NB4 (cell line): ENCODE measurements around the gene SAP30L.

Experiments
- DNase-seq: peaks from one replicate; pipeline ENCODE4 v3.0.0; 2010; ENCODE audit warnings: low read depth
- H3K4me3 ChIP-seq: one replicate; pipeline ENCODE4 v1.5.1; 2011; ENCODE audit warnings: mild to moderate bottlenecking, low read depth, low read length, moderate library complexity
- MYC ChIP-seq: IDR thresholded peaks from 2 replicates; pipeline ENCODE4 v1.6.1; 2011; ENCODE audit warnings: low read depth, low read length
- POLR2A ChIP-seq: IDR thresholded peaks from 2 replicates; pipeline ENCODE4 v1.6.1; 2011; ENCODE audit warnings: mild to moderate bottlenecking; ENCODE audit not compliant: insufficient read length; ENCODE audit errors: extremely low read depth
- TF ChIP-seq, protein P1 (sequence below): IDR thresholded peaks from one replicate; pipeline ENCODE4 v1.5.1; 2012; ENCODE audit warnings: low read depth, low read length
- TF ChIP-seq, protein P2 (sequence below): IDR thresholded peaks from 2 replicates; pipeline ENCODE4 v1.6.1; 2011; ENCODE audit warnings: low read depth, low read length

The SAP30L gene

GRCh38 chr5:154494036-154494435, 48.2 kb downstream of the SAP30L start:
- TF ChIP-seq, protein P1, sequence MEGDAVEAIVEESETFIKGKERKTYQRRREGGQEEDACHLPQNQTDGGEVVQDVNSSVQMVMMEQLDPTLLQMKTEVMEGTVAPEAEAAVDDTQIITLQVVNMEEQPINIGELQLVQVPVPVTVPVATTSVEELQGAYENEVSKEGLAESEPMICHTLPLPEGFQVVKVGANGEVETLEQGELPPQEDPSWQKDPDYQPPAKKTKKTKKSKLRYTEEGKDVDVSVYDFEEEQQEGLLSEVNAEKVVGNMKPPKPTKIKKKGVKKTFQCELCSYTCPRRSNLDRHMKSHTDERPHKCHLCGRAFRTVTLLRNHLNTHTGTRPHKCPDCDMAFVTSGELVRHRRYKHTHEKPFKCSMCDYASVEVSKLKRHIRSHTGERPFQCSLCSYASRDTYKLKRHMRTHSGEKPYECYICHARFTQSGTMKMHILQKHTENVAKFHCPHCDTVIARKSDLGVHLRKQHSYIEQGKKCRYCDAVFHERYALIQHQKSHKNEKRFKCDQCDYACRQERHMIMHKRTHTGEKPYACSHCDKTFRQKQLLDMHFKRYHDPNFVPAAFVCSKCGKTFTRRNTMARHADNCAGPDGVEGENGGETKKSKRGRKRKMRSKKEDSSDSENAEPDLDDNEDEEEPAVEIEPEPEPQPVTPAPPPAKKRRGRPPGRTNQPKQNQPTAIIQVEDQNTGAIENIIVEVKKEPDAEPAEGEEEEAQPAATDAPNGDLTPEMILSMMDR = no peak
- TF ChIP-seq MYC (no peak), POLR2A (no peak)
- TF ChIP-seq, protein P2, sequence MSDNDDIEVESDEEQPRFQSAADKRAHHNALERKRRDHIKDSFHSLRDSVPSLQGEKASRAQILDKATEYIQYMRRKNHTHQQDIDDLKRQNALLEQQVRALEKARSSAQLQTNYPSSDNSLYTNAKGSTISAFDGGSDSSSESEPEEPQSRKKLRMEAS = no peak
- H3K4me3 ChIP-seq = no peak overlapping the region
- DNase-seq = no peak

GRCh38 chr5:154498591-154498990, 52.8 kb downstream of the SAP30L start:
- TF ChIP-seq MYC (no peak), POLR2A (no peak)
- TF ChIP-seq, protein P1 = no peak
- TF ChIP-seq, protein P2 = no peak
- H3K4me3 ChIP-seq = no peak overlapping the region
- no peak for DNase-seq

DNA sequence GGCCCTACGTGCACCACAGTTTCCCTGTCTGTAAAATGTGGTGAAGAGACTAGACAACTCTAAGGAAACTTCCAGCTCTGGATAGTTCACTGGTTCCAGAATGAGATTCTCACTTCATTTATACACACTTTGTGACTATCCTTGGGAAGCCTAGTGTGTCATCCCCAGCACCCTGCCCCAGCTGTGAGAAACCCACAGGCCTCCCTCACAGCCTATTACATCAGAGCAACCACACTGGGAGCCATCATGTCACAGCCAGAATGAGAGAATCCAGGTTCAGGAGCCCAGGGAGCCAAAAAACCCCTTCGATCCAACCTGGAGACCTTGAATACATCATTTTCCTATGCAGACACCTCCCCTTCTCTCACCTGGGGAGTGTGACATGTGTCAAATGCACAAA, 53.2 kb downstream of the SAP30L start:
- DNase-seq = no peak
- TF ChIP-seq POLR2A = no peak
- TF ChIP-seq, protein P1 = no peak
- no peak for TF ChIP-seq MYC
- TF ChIP-seq, protein P2 = no peak
- H3K4me3 ChIP-seq = no peak overlapping the region

- DNase-seq = no peak
- no peak overlapping the region for H3K4me3 ChIP-seq
- TF ChIP-seq, protein P1 = no peak
- TF ChIP-seq MYC (no peak), POLR2A (no peak)
- TF ChIP-seq, protein P2 = no peak
Observed at GRCh38 chr5:154501566-154501965, 55.8 kb downstream of the SAP30L start.

GRCh38 chr5:154502180-154502579, 56.4 kb downstream of the SAP30L start:
- TF ChIP-seq MYC (no peak), POLR2A (no peak)
- TF ChIP-seq, protein P2 = no peak
- TF ChIP-seq, protein P1 = no peak
- DNase-seq = no peak
- no peak overlapping the region for H3K4me3 ChIP-seq

DNA sequence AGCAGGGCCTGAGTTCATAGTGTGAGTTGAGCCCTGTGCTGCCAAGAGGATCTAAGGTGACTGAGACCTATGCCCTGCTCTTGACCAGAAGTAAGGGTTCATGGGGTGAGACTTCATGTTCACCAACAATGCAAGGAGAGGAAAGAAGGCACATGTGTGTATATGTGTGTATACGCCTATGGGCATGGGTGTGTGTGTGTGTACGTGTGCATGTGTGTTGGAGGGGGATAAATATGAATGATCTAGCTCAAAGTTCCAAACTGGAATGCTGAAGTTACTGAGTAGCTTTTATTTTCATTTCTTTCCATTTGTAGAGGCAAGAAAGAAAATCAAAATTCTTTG, 57.9 kb downstream of the SAP30L start:
- TF ChIP-seq POLR2A = no peak
- TF ChIP-seq, protein P1 = no peak
- TF ChIP-seq, protein P2 = no peak
- TF ChIP-seq MYC = no peak
- no peak for DNase-seq
- no peak overlapping the region for H3K4me3 ChIP-seq
